SH-SY5Y (cell line): Measurements from ENCODE around the gene CDK19.

ENCODE experiments used
- GATA2 ChIP-seq: IDR thresholded peaks from 2 replicates; pipeline ENCODE4 v1.6.1; 2011; ENCODE audit warnings: mild to moderate bottlenecking, low read depth, low read length
- GATA3 ChIP-seq: IDR thresholded peaks from 2 replicates; pipeline ENCODE4 v1.6.1; 2011; ENCODE audit warnings: low read depth, mild to moderate bottlenecking, low read length, moderate library complexity

DNA sequence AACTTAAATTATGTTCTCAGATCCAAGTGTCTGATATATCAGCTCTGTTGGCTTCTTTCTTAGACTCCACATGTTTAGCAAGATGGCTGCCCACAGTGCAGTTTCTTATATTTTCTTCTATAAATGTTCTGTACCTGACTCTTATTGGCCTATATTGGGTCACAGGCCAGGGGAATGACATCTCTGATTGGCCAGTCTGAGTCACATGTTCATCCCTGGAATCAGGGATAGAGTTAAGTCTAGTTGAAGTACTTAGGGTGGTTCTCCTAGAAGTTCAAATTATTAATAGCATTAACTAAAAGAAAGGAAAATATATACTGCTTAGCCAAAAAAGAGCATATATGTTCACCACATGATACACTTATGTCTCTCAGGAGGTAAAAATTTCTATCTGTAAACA, 233.6 kb downstream of the CDK19 start:
- TF ChIP-seq GATA2 (no peak), GATA3 (no peak)
